GM13976 (cell line): ENCODE data around the gene UCKL1.

Source experiments
- DNase-seq: peaks from one replicate; pipeline ENCODE4 v3.0.0; 2012; ENCODE audit warnings: low spot score
- in situ Hi-C: fragments of 300-500 bp; cut with MboI; formaldehyde crosslinking; loops from one replicate; pipeline ENCODE4 v1.12.0; 2022; ENCODE audit warnings: low sequenced_read_pairs, mixed read lengths, inconsistent platforms; ENCODE audit not compliant: unreplicated experiment
- TF ChIP-seq, protein P1 (sequence below): IDR thresholded peaks from 2 replicates; pipeline ENCODE4 v1.5.1; 2012; ENCODE audit warnings: borderline replicate concordance, mild to moderate bottlenecking; ENCODE audit not compliant: insufficient read depth; ENCODE audit errors: extremely low read depth, missing control alignments, control extremely low read depth

The UCKL1 gene

GRCh38 chr20:63980806-63981728, 24.9 kb upstream of the UCKL1 start, which contains the start of gene PRPF6:
Gene PRPF6, plus strand, starts transcription at chr20:63981132. Its CDS starts 114 bp downstream, at chr20:63981246.
- DNase-seq, result peak; percentile 98
- TF ChIP-seq, protein P1, sequence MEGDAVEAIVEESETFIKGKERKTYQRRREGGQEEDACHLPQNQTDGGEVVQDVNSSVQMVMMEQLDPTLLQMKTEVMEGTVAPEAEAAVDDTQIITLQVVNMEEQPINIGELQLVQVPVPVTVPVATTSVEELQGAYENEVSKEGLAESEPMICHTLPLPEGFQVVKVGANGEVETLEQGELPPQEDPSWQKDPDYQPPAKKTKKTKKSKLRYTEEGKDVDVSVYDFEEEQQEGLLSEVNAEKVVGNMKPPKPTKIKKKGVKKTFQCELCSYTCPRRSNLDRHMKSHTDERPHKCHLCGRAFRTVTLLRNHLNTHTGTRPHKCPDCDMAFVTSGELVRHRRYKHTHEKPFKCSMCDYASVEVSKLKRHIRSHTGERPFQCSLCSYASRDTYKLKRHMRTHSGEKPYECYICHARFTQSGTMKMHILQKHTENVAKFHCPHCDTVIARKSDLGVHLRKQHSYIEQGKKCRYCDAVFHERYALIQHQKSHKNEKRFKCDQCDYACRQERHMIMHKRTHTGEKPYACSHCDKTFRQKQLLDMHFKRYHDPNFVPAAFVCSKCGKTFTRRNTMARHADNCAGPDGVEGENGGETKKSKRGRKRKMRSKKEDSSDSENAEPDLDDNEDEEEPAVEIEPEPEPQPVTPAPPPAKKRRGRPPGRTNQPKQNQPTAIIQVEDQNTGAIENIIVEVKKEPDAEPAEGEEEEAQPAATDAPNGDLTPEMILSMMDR, result peak; percentile 91
- in situ Hi-C loops, result no loop called here

- in situ Hi-C loops, result no loop called here
- TF ChIP-seq, protein P1, result no peak
- peak; percentile 65 for DNase-seq
Observed at GRCh38 chr20:63980317-63980805, 24.1 kb upstream of the UCKL1 start.

- TF ChIP-seq, protein P1, result no peak
- in situ Hi-C loops, result no loop called here
- peak; percentile 88 for DNase-seq
Observed at GRCh38 chr20:63979557-63980316, 23.5 kb upstream of the UCKL1 start, which contains the start of gene SAMD10. Gene SAMD10, minus strand, starts transcription at chr20:63979642. Its CDS starts 175 bp downstream, at chr20:63979467.

GRCh38 chr20:63979229-63979556, 23.0 kb upstream of the UCKL1 start:
- TF ChIP-seq, protein P1, result no peak
- in situ Hi-C loops, result no loop called here
- DNase-seq, result no peak

DNA sequence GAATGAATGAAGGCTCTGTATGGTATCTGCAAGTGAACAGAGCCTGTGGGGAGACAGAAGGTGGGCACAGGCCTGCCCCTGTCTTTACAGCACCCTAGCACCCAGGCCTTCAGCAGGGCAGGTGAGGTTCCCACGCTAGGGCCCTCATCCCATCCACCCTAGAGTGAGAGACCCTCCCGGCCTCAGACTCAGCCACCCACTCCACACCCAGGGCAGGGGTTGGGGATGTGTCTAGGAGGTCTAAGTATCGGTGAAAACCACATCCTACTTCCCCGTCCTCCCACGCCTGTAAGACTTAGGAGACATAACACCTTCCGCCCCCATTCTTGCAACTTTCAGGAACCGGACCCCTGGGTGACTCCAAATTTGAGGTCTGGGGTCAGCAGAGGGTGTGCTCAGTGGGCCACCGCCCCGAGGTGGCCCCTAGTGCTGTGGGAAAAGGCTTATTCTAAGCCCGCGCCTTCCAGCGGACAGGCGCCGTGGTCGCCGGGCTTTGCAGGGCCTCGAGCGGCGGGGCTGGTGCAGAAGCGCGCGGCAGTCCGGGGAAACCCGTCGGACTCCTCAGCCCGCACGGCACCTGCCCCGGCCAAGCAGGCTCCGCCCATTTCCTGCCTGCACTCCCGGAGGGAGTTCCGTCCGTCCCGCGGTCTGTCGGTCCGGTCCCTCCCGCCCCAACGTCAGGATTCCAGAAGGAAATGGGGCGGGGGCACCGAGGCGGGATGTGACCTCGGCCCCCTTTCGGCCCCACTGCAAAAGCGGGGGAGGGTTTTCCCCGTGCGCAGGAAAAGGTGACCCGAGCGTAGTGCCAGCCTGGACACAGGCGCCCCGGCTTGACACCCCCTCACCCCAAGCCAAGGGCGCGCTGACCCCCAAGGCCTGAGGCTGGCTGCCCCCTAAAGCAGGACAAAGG, 22.4 kb upstream of the UCKL1 start:
- TF ChIP-seq, protein P1, result no peak
- in situ Hi-C loops, result no loop called here
- peak; percentile 82 for DNase-seq

GRCh38 chr20:63977739-63978276, 21.6 kb upstream of the UCKL1 start:
- TF ChIP-seq, protein P1, result no peak
- in situ Hi-C loops, result no loop called here
- no peak for DNase-seq
